ENCODE data around the gene CCDC102A. TPM values are rescaled to one million over a fixed set of nuclear protein-coding genes. Genes with fewer than 3 reads are reported as not detected.

Gene CCDC102A
- total RNA-seq, 1 donor from 2014 or later = 27.2 TPM

- TF ChIP-seq CTCF (IDR thresholded peaks at IDR 0.05) = no peak
- no peaks in the 10 kb centered on the region for H3K9me3 Mint-ChIP-seq (ENCODE audit: low read depth)
- H3K27ac Mint-ChIP-seq (ENCODE audit: unreplicated experiment) = no peak overlapping the region
- no peaks in the 10 kb centered on the region for H3K36me3 Mint-ChIP-seq (ENCODE audit: low read depth)
- no peak for DNase-seq (ENCODE audit: low spot score)
- peaks cover 34% of the 10 kb centered on the region for H3K4me1 Mint-ChIP-seq (ENCODE audit: low read depth)
- H3K4me3 Mint-ChIP-seq (ENCODE audit: unreplicated experiment) = no peak overlapping the region
- H3K27me3 Mint-ChIP-seq (ENCODE audit: low read depth) = no peaks in the 10 kb centered on the region
These were observed 1.9 kb upstream of the CCDC102A start for GRCh38 chr16:57538235-57538721.

- Mint-ChIP-seq H3K27ac (ENCODE audit: unreplicated experiment) (no peak overlapping the region), H3K4me3 (ENCODE audit: unreplicated experiment) (no peak overlapping the region), H3K36me3 (ENCODE audit: low read depth) (no peaks in the 10 kb centered on the region), H3K4me1 (ENCODE audit: low read depth) (peaks cover 40% of the 10 kb centered on the region), H3K9me3 (ENCODE audit: low read depth) (no peaks in the 10 kb centered on the region), H3K27me3 (ENCODE audit: low read depth) (no peaks in the 10 kb centered on the region)
- no peak for TF ChIP-seq CTCF (IDR thresholded peaks at IDR 0.05)
- no peak for DNase-seq (ENCODE audit: low spot score)
These were observed 1.3 kb upstream of the CCDC102A start for GRCh38 chr16:57537581-57538234.

GRCh38 chr16:57537194-57537505 is 779 bp upstream of the CCDC102A start:
- Mint-ChIP-seq H3K9me3 (ENCODE audit: low read depth) (no peaks in the 10 kb centered on the region), H3K36me3 (ENCODE audit: low read depth) (no peaks in the 10 kb centered on the region), H3K27me3 (ENCODE audit: low read depth) (no peaks in the 10 kb centered on the region), H3K27ac (ENCODE audit: unreplicated experiment) (no peak overlapping the region), H3K4me1 (ENCODE audit: low read depth) (peaks cover 46% of the 10 kb centered on the region), H3K4me3 (ENCODE audit: unreplicated experiment) (peak overlapping the region; percentile 87)
- no peak for TF ChIP-seq CTCF (IDR thresholded peaks at IDR 0.05)
- no peak for DNase-seq (ENCODE audit: low spot score)

GRCh38 chr16:57535680-57536305 is 578 bp downstream of the CCDC102A start:
- H3K4me1 Mint-ChIP-seq (ENCODE audit: low read depth) = peaks cover 59% of the 10 kb centered on the region
- H3K27me3 Mint-ChIP-seq (ENCODE audit: low read depth) = no peaks in the 10 kb centered on the region
- peak overlapping the region; percentile 87 for H3K4me3 Mint-ChIP-seq (ENCODE audit: unreplicated experiment)
- no peaks in the 10 kb centered on the region for H3K9me3 Mint-ChIP-seq (ENCODE audit: low read depth)
- TF ChIP-seq CTCF (IDR thresholded peaks at IDR 0.05) = peak; percentile 49
- no peaks in the 10 kb centered on the region for H3K36me3 Mint-ChIP-seq (ENCODE audit: low read depth)
- DNase-seq (ENCODE audit: low spot score) = no peak
- H3K27ac Mint-ChIP-seq (ENCODE audit: unreplicated experiment) = peak overlapping the region; percentile 83

- peak overlapping the region; percentile 87 for H3K4me3 Mint-ChIP-seq (ENCODE audit: unreplicated experiment)
- H3K36me3 Mint-ChIP-seq (ENCODE audit: low read depth) = no peaks in the 10 kb centered on the region
- H3K27me3 Mint-ChIP-seq (ENCODE audit: low read depth) = no peaks in the 10 kb centered on the region
- H3K9me3 Mint-ChIP-seq (ENCODE audit: low read depth) = no peaks in the 10 kb centered on the region
- H3K4me1 Mint-ChIP-seq (ENCODE audit: low read depth) = peaks cover 66% of the 10 kb centered on the region
- TF ChIP-seq CTCF (IDR thresholded peaks at IDR 0.05) = no peak
- no peak for DNase-seq (ENCODE audit: low spot score)
- peak overlapping the region; percentile 93 for H3K27ac Mint-ChIP-seq (ENCODE audit: unreplicated experiment)
These were observed 1.3 kb downstream of the CCDC102A start for GRCh38 chr16:57534881-57535658.
